ENCODE data around the gene ZFYVE27. TPM values are rescaled to one million over a fixed set of nuclear protein-coding genes. Genes with fewer than 3 reads are reported as not detected.

ZFYVE27 gene
- total and polyA plus RNA-seq, 2 donors (not counting 3 experiments of a cell fraction or from before 2014, with no cell fraction given): 16.3 to 24.2 TPM

DNA sequence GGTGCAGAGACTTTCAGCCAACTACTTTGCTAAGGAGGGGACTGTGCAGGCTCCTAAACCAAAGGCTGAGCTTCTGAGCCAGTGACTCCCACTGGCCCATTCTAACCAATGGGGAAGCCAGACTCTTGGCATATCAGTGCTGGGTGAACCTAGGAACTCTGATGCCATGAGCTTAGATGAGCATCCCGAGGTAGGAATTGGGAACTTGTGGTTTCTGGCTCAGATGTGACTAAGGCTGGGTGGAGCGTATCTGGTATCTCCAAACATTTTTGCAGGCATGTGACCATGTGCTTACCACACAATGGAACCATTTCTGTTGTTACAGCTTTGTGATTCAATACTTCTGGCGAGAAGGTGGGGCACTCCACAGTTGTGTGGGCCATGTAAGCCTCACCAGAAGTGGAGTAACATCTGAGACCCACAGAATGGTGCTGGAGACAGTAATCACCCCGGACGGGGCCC, 47.3 kb upstream of the ZFYVE27 start:
- Histone ChIP-seq H3K9me1 (replicated peaks; ENCODE audit: control insufficient read depth, extremely low read depth, insufficient read depth, low read length) (no peaks in the 10 kb centered on the region), H3K4me3 (replicated peaks in 1 of 3; ENCODE audit: insufficient read depth in 1 of 3, low read depth in 1 of 3, low read length in 3 of 3) (no peak overlapping the region), H3K36me3 (ENCODE audit: control insufficient read depth in 2 of 2, extremely low read depth in 1 of 2, insufficient read depth in 2 of 2, low read length in 2 of 2) (no peaks in the 10 kb centered on the region), H3K4me1 (ENCODE audit: control insufficient read depth, extremely low read depth, insufficient read depth, low read length) (peaks cover 16% of the 10 kb centered on the region), H3K4me2 (ENCODE audit: insufficient read depth, low read length) (no peak overlapping the region), H4K20me1 (replicated peaks; ENCODE audit: control insufficient read depth, extremely low read depth, insufficient read depth, low read length) (no peaks in the 10 kb centered on the region), H3K9ac (replicated peaks; ENCODE audit: extremely low read depth, insufficient read depth, low read length) (no peak overlapping the region), H3K79me2 (ENCODE audit: control insufficient read depth, insufficient read depth, low read length) (no peaks in the 10 kb centered on the region), H3K27ac (ENCODE audit: insufficient read depth, low read depth, low read length) (no peak overlapping the region), H3K27me3 (ENCODE audit: control insufficient read depth in 2 of 2, insufficient read depth in 2 of 2, low read length in 2 of 2) (no peaks in the 10 kb centered on the region), H2AFZ (ENCODE audit: low read depth, low read length) (peak overlapping the region; percentile 26), H3K9me3 (replicated peaks; ENCODE audit: control insufficient read depth, insufficient read depth, low read length) (no peaks in the 10 kb centered on the region)
- no TSS peak for BruUV-seq (replicated peaks)
- dilution Hi-C loops (cut with MboI; ENCODE audit: extremely low pct_ligation_motif_present, low sequenced_read_pairs) (no loop called here), intact Hi-C loops (cut with micrococcal nuclease) (no loop called here)
- ChIA-PET CTCF (interaction anchor here (1.1 to 5.8 kb wide), 4 partner anchors 14 to 41 kb away, joined by 3 to 49 read pairs (median 12); no protein-coding TSS in a partner anchor), POLR2A (no interaction called here)
- FAIRE-seq (no peak), DNase-seq (ENCODE audit: low read depth, low spot score) (no peak)
- TF ChIP-seq GATA2 (IDR thresholded peaks at IDR 0.05; ENCODE audit: insufficient read depth, insufficient read length, low read depth, low read length) (no peak), POLR2AphosphoS5 (IDR thresholded peaks at IDR 0.05; ENCODE audit: insufficient read depth, low read depth, low read length) (no peak), EZH2 (IDR thresholded peaks at IDR 0.05; ENCODE audit: borderline replicate concordance, low read depth, low read length, severe bottlenecking) (no peak), FOS (IDR thresholded peaks at IDR 0.05; ENCODE audit: borderline replicate concordance, insufficient read depth, low read length) (no peak), JUN (IDR thresholded peaks at IDR 0.05; ENCODE audit: borderline replicate concordance, insufficient read depth, insufficient read length, low read depth) (no peak), MAX (IDR thresholded peaks at IDR 0.05; ENCODE audit: insufficient read depth, insufficient read length) (no peak), POLR2A (IDR thresholded peaks at IDR 0.05; ENCODE audit: low read depth, low read length) (no peak), MYC (IDR thresholded peaks at IDR 0.05; ENCODE audit: low read depth, low read length) (no peak)
- TF ChIP-seq, protein P1, sequence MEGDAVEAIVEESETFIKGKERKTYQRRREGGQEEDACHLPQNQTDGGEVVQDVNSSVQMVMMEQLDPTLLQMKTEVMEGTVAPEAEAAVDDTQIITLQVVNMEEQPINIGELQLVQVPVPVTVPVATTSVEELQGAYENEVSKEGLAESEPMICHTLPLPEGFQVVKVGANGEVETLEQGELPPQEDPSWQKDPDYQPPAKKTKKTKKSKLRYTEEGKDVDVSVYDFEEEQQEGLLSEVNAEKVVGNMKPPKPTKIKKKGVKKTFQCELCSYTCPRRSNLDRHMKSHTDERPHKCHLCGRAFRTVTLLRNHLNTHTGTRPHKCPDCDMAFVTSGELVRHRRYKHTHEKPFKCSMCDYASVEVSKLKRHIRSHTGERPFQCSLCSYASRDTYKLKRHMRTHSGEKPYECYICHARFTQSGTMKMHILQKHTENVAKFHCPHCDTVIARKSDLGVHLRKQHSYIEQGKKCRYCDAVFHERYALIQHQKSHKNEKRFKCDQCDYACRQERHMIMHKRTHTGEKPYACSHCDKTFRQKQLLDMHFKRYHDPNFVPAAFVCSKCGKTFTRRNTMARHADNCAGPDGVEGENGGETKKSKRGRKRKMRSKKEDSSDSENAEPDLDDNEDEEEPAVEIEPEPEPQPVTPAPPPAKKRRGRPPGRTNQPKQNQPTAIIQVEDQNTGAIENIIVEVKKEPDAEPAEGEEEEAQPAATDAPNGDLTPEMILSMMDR (IDR thresholded peaks at IDR 0.05; ENCODE audit: extremely low read depth in 1 of 2, insufficient read depth in 1 of 2, low read depth in 1 of 2, low read length in 2 of 2): no peak
